Activated B cell treated with CpG ODN at 0.5 μM for 24 hours (primary cell): ENCODE results near the gene NFIA. TPM values are rescaled to one million over a fixed set of nuclear protein-coding genes. Genes with fewer than 3 reads are reported as not detected.
"Not testable (repeated sequence)": the region's sequence is repeated elsewhere in the genome, so short reads cannot be mapped to it uniquely, and the experiment has no call there.

Source experiments
- ATAC-seq: fragments of 200-7000 bp; cut with Tn5 transposase; one replicate; pipeline ENCODE4 v1.10.0; 2021; ENCODE audit warnings: low read depth, mild to moderate bottlenecking, moderate library complexity
- CTCF ChIA-PET: fragments of 350-600 bp; sonication (Branson Sonifier 250); formaldehyde crosslinking; loops from one replicate; lab custom pipeline; 2021; ENCODE audit warnings: antibody characterized with exemption; lab: Charles Lee
- POLR2A ChIA-PET: fragments of 350-600 bp; sonication (Branson Sonifier 250); formaldehyde crosslinking; loops from one replicate; lab custom pipeline; 2021; ENCODE audit warnings: antibody characterized with exemption; lab: Charles Lee
- DNase-seq: peaks from one replicate; pipeline ENCODE4 v3.0.0; 2022
- H3K27ac Mint-ChIP-seq: one replicate; pipeline ENCODE4 v1.8.0; 2020; ENCODE audit warnings: mixed read lengths
- H3K27me3 Mint-ChIP-seq: one replicate; pipeline ENCODE4 v1.8.0; 2021; ENCODE audit warnings: mixed read lengths
- H3K36me3 Mint-ChIP-seq: one replicate; pipeline ENCODE4 v1.8.0; 2021; ENCODE audit warnings: low read depth, mixed read lengths
- H3K4me1 Mint-ChIP-seq: one replicate; pipeline ENCODE4 v1.8.0; 2021; ENCODE audit warnings: mixed read lengths
- H3K4me3 Mint-ChIP-seq: one replicate; pipeline ENCODE4 v1.8.0; 2020; ENCODE audit warnings: mild to moderate bottlenecking, mixed read lengths
- H3K9me3 Mint-ChIP-seq: one replicate; pipeline ENCODE4 v1.8.0; 2020; ENCODE audit warnings: mixed read lengths
- intact Hi-C: fragments of 100-400 bp; cut with micrococcal nuclease; formaldehyde crosslinking; loops from one replicate; pipeline ENCODE4 v1.15.1; 2024
- total RNA-seq: library from RNA; stranded (reverse); gene quantifications from 2 replicates; pipeline ENCODE4 v1.2.3, GENCODE V29; 2022
- TF ChIP-seq, protein P1 (sequence below): fragments of 200-600 bp; IDR thresholded peaks from one replicate; pipeline ENCODE4 v1.8.0; 2022; ENCODE audit warnings: antibody characterized with exemption, mild to moderate bottlenecking

NFIA gene
- total RNA-seq, 1 donor from 2014 or later: 0.13 TPM

DNA sequence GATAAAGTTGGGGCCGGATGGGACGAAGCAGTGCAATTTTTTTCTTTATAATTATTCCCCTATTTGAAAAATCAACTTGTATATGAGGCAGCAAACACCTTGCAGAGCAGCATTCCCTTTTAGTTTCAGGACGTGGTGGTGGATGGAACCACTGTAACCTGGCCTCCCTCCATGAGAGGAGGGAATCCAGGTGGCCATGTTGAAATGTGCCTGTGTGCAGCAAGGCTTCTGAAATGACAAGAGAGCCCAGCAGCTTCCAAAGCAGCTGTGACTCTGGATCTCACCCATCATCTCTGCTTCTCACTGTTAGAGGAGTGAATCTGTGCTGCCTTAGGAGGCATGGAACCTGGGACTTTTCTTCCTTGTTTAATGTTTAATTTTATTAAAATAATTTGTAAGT lies 42.3 kb downstream of the NFIA start:
- DNase-seq (no peak), ATAC-seq (no peak)
- ChIA-PET CTCF (no interaction called here), POLR2A (no interaction called here)
- H3K27ac Mint-ChIP-seq: no peak overlapping the region
- TF ChIP-seq, protein P1, sequence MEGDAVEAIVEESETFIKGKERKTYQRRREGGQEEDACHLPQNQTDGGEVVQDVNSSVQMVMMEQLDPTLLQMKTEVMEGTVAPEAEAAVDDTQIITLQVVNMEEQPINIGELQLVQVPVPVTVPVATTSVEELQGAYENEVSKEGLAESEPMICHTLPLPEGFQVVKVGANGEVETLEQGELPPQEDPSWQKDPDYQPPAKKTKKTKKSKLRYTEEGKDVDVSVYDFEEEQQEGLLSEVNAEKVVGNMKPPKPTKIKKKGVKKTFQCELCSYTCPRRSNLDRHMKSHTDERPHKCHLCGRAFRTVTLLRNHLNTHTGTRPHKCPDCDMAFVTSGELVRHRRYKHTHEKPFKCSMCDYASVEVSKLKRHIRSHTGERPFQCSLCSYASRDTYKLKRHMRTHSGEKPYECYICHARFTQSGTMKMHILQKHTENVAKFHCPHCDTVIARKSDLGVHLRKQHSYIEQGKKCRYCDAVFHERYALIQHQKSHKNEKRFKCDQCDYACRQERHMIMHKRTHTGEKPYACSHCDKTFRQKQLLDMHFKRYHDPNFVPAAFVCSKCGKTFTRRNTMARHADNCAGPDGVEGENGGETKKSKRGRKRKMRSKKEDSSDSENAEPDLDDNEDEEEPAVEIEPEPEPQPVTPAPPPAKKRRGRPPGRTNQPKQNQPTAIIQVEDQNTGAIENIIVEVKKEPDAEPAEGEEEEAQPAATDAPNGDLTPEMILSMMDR: no peak
- H3K4me3 Mint-ChIP-seq: no peak overlapping the region
- no peaks in the 10 kb centered on the region for H3K4me1 Mint-ChIP-seq
- H3K9me3 Mint-ChIP-seq: no peaks in the 10 kb centered on the region
- intact Hi-C loops: no loop called here
- H3K27me3 Mint-ChIP-seq: no peaks in the 10 kb centered on the region
- no peaks in the 10 kb centered on the region for H3K36me3 Mint-ChIP-seq

DNA sequence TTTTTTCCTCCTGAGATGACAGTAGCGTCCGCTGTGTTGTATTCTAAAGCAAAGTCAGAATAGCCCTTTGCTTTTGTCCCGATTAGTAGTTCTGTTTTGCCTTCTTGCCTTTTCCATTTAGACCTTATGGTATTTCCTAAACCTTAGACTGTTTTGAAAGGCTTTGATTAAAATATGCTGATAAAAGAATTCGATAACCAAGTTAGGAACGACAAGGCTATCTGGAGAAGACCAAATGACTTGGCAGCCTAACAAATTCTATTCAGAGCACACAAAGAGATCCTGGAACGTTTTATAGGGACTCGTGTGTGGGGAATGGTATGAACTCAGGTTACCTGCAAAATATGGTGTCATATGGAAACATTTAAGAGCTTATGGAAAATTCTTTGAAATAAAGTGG lies 42.9 kb downstream of the NFIA start:
- TF ChIP-seq, protein P1: no peak
- ChIA-PET CTCF (no interaction called here), POLR2A (no interaction called here)
- Mint-ChIP-seq H3K4me1 (no peaks in the 10 kb centered on the region), H3K36me3 (no peaks in the 10 kb centered on the region), H3K9me3 (no peaks in the 10 kb centered on the region), H3K4me3 (no peak overlapping the region), H3K27me3 (no peaks in the 10 kb centered on the region), H3K27ac (no peak overlapping the region)
- no peak for DNase-seq
- ATAC-seq: no peak
- intact Hi-C loops: no loop called here

DNA sequence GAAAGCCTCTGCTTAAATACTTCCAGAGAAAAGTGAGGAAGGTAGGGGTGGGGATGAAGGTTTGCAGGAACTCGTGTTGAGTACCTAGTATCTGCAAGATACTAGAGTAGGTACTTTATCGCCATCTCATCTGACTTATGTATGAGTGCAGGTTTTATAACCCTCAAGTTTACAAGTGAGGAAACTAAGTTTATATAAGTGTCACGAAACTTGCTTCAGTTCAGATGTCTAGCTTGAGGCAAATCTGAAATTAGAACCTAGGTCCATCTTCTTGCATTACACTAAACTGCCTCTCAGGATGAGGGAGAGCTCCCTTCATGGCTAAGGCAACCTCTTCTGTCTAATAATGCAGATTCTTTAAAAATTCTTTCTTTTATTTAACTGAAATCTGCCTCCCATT lies 43.5 kb downstream of the NFIA start:
- intact Hi-C loops: no loop called here
- ATAC-seq (no peak), DNase-seq (no peak)
- Mint-ChIP-seq H3K4me1 (no peaks in the 10 kb centered on the region), H3K9me3 (no peaks in the 10 kb centered on the region), H3K27ac (no peak overlapping the region), H3K27me3 (no peaks in the 10 kb centered on the region), H3K4me3 (no peak overlapping the region), H3K36me3 (no peaks in the 10 kb centered on the region)
- ChIA-PET POLR2A (no interaction called here), CTCF (no interaction called here)
- TF ChIP-seq, protein P1: no peak

DNA sequence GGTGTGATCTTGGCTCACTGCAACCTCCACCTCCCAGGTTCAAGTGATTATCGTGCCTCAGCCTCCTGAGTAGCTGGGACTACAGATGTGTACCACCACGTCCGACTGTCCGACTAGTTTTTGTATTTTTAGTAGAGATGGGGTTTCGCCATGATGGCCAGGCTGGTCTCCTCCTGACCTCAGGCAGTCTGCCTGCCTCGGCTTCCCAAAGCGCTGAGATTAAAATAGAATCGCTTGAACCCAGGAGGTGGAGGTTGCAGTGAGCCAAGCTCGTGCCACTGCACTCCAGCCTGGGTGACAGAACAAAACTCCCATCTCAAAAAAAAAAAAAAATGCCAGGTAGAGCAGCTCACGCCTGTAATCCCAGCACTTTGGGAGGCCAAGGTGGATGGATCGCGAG lies 44.5 kb downstream of the NFIA start:
- DNase-seq, H3K36me3 Mint-ChIP-seq, H3K4me3 Mint-ChIP-seq, H3K9me3 Mint-ChIP-seq, H3K27ac Mint-ChIP-seq, H3K27me3 Mint-ChIP-seq, POLR2A ChIA-PET, ATAC-seq, intact Hi-C loops, H3K4me1 Mint-ChIP-seq, CTCF ChIA-PET: not testable (repeated sequence)

DNA sequence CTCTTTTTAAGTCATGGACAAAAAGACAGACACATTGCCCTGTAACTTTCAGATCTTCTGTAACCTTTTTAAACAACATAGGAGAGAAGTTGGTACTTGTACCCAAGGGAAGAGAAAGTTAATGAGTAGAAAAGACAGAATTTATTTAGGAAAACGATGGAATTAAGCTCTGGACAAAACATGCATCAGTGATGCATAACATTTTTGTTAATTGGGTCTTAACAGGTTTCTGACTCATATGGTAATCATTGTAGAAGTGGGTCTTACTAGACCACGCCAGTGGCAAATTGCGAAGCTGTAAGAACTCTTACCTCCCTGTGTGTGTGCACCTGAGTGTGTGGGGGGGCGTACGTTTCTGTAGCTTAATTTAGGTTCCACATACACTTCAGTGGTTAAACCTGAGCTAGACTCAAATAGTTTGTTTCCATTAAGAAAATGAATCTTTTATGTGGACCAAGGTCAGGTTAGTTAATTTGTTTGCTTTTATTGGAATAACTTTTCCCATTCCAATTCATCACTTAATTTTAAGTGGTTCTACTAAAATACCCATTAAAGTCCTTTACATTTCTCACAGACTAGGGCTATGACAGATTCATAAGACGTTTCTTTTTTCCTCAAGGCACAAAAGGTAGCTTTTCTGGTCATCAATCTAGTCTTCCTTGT lies 48.1 kb downstream of the NFIA start:
- Mint-ChIP-seq H3K36me3 (no peaks in the 10 kb centered on the region), H3K27me3 (peaks cover 9% of the 10 kb centered on the region), H3K4me3 (no peak overlapping the region), H3K9me3 (no peaks in the 10 kb centered on the region), H3K27ac (no peak overlapping the region), H3K4me1 (no peaks in the 10 kb centered on the region)
- TF ChIP-seq, protein P1: no peak
- DNase-seq: no peak
- no peak for ATAC-seq
- intact Hi-C loops: no loop called here
- CTCF ChIA-PET: no interaction called here
- POLR2A ChIA-PET: no interaction called here

DNA sequence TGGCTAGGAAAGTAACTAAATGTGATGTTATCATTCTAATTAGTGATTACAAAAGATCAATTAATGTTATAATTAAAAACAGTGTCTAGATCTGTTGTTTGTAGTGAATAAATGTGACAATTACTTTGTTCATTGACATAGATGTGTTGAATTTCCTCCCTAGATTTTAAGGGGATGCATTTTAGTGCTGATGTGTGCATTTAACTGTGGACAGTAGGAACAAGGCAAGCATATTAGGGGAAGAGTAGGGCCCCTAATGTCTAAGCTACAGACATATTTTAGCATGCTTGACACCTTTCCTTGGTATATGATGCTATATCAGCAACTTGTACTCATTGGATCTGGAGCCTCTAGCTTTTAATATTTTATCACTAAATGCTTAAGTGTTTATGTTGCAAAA lies 48.9 kb downstream of the NFIA start:
- intact Hi-C loops: no loop called here
- Mint-ChIP-seq H3K9me3 (no peaks in the 10 kb centered on the region), H3K4me1 (no peaks in the 10 kb centered on the region), H3K27ac (no peak overlapping the region), H3K4me3 (no peak overlapping the region), H3K36me3 (no peaks in the 10 kb centered on the region), H3K27me3 (peaks cover 9% of the 10 kb centered on the region)
- DNase-seq: no peak
- POLR2A ChIA-PET: no interaction called here
- no peak for ATAC-seq
- TF ChIP-seq, protein P1: no peak
- CTCF ChIA-PET: no interaction called here
